CD14-positive monocyte (primary cell): ENCODE data around the gene BLOC1S2. TPM values are rescaled to one million over a fixed set of nuclear protein-coding genes. Genes with fewer than 3 reads are reported as not detected.

ENCODE experiments used
- DNase-seq, 3 donors: peaks; one replicate each; pipeline ENCODE4 v3.0.0-alpha.2; 2011 to 2022
- H2AFZ ChIP-seq: 2 replicates; pipeline ENCODE4 v1.6.0; 2012; ENCODE audit warnings: mild to moderate bottlenecking, low read depth, low read length, inconsistent platforms; ENCODE audit not compliant: insufficient read depth, poor library complexity, severe bottlenecking
- H3K27ac ChIP-seq, 2 donors: 1 replicate in 1 of 2; 2 replicates in 1 of 2; pipeline ENCODE4 v1.5.1; 2012 to 2013; ENCODE audit warnings: low read length in 2 of 2, control low read depth in 1 of 2, inconsistent platforms in 1 of 2, low read depth in 1 of 2, mild to moderate bottlenecking in 1 of 2
- H3K27me3 ChIP-seq, 2 donors: one replicate each; pipeline versions ENCODE4 v1.6.0 to v1.6.1; 2011 to 2013; ENCODE audit warnings: low read length in 2 of 2; ENCODE audit not compliant: control insufficient read depth in 2 of 2, insufficient read depth in 2 of 2
- H3K36me3 ChIP-seq, 2 donors: replicated peaks in 1 of 2; 1 replicate in 1 of 2; 2 replicates in 1 of 2; pipeline versions ENCODE4 v1.5.1 to v1.6.1; 2012 to 2013; ENCODE audit warnings: low read length in 2 of 2, control low read depth in 1 of 2, inconsistent platforms in 1 of 2, mild to moderate bottlenecking in 1 of 2; ENCODE audit not compliant: insufficient read depth in 2 of 2, control insufficient read depth in 1 of 2
- H3K4me1 ChIP-seq, 2 donors: 1 replicate in 1 of 2; 2 replicates in 1 of 2; pipeline versions ENCODE4 v1.5.1 to v1.6.1; 2012 to 2013; ENCODE audit warnings: low read length in 2 of 2, control low read depth in 1 of 2, inconsistent platforms in 1 of 2, mild to moderate bottlenecking in 1 of 2, moderate library complexity in 1 of 2; ENCODE audit not compliant: insufficient read depth in 2 of 2, control insufficient read depth in 1 of 2
- H3K4me2 ChIP-seq: replicated peaks from 2 replicates; pipeline ENCODE3; 2012; ENCODE audit warnings: low read length, moderate library complexity, mild to moderate bottlenecking; ENCODE audit not compliant: poor library complexity, severe bottlenecking; ENCODE audit errors: extremely low read depth
- H3K4me3 ChIP-seq, 3 experiments: fragments of 200-600 bp in 1 of 3; sonication (generic) in 1 of 3; replicated peaks in 1 of 3; 1 replicate in 2 of 3; 2 replicates in 1 of 3; pipeline ENCODE4 v1.5.1; 2011 to 2013; ENCODE audit warnings: low read length in 3 of 3, mild to moderate bottlenecking in 3 of 3, control low read depth in 2 of 3, low read depth in 2 of 3, inconsistent platforms in 1 of 3, moderate library complexity in 1 of 3
- H3K79me2 ChIP-seq: 2 replicates; pipeline ENCODE4 v1.6.0; 2012; ENCODE audit warnings: mild to moderate bottlenecking, control low read depth, inconsistent platforms, low read length, moderate library complexity; ENCODE audit not compliant: insufficient read depth
- H3K9ac ChIP-seq: 2 replicates; pipeline ENCODE4 v1.6.0; 2017; ENCODE audit warnings: low read length, mild to moderate bottlenecking; ENCODE audit not compliant: insufficient read depth, poor library complexity, severe bottlenecking
- H3K9me3 ChIP-seq, 2 donors: replicated peaks in 1 of 2; 1 replicate in 1 of 2; 2 replicates in 1 of 2; pipeline versions ENCODE4 v1.5.1 to v1.6.1; 2012 to 2013; ENCODE audit warnings: low read length in 2 of 2, control low read depth in 1 of 2; ENCODE audit not compliant: control insufficient read depth in 1 of 2, insufficient read depth in 1 of 2
- H4K20me1 ChIP-seq: 2 replicates; pipeline ENCODE4 v1.6.0; 2012; ENCODE audit warnings: mild to moderate bottlenecking, low read length, control low read depth, moderate library complexity; ENCODE audit not compliant: insufficient read depth
- H3K27ac Mint-ChIP-seq, 7 donors: one replicate each; pipeline ENCODE4 v1.8.0; 2020; ENCODE audit warnings: mild to moderate bottlenecking in 7 of 7, mixed read lengths in 7 of 7, moderate library complexity in 6 of 7, inconsistent platforms in 2 of 7
- H3K27me3 Mint-ChIP-seq, 3 donors: one replicate each; pipeline ENCODE4 v1.8.0; 2021 to 2022; ENCODE audit warnings: low read depth in 3 of 3, mild to moderate bottlenecking in 3 of 3, mixed read lengths in 3 of 3, moderate library complexity in 3 of 3, inconsistent platforms in 1 of 3
- H3K36me3 Mint-ChIP-seq, 2 donors: one replicate each; pipeline ENCODE4 v1.8.0; 2020; ENCODE audit warnings: mixed read lengths in 2 of 2, inconsistent platforms in 1 of 2, mild to moderate bottlenecking in 1 of 2
- H3K4me1 Mint-ChIP-seq: one replicate; pipeline ENCODE4 v1.8.0; 2020; ENCODE audit warnings: mild to moderate bottlenecking, mixed read lengths
- H3K4me3 Mint-ChIP-seq, 2 donors: one replicate each; pipeline ENCODE4 v1.8.0; 2020; ENCODE audit warnings: mild to moderate bottlenecking in 2 of 2, mixed read lengths in 2 of 2, moderate library complexity in 1 of 2
- H3K9me3 Mint-ChIP-seq, 7 donors: one replicate each; pipeline ENCODE4 v1.8.0; 2020 to 2022; ENCODE audit warnings: mixed read lengths in 7 of 7, mild to moderate bottlenecking in 6 of 7, moderate library complexity in 6 of 7, inconsistent platforms in 2 of 7
- CTCF ChIP-seq: fragments of 200-600 bp; IDR thresholded peaks from one replicate; pipeline ENCODE4 v1.8.0; 2022; ENCODE audit warnings: antibody characterized with exemption, mild to moderate bottlenecking
- WGBS: methylation state at CpG from one replicate; pipeline ENCODE4 v1.1.5; 2013; ENCODE audit warnings: missing lambda C conversion rate; ENCODE audit not compliant: insufficient coverage; 5-methylcytosine and 5-hydroxymethylcytosine counted together
- intact Hi-C, 2 donors: fragments of 100-400 bp; cut with micrococcal nuclease; formaldehyde crosslinking; loops; one replicate each; pipeline versions ENCODE4 v1.15.0 to v1.15.1; 2023
- polyA plus RNA-seq, 3 donors: library from polyadenylated mRNA; depleted of rRNA in 1 of 3; unstranded in 2 of 3; stranded (reverse) in 1 of 3; fragments of 300-500 nt in 2 of 3; fragments of >200 nt in 1 of 3; fragmentation: Illumina TruSeq in 2 of 3; gene quantifications; 1 replicate in 2 of 3; 2 replicates in 1 of 3; pipeline ENCODE4 v1.2.3, GENCODE V29; 2012 to 2021

Gene BLOC1S2
- polyA plus RNA-seq, 3 donors: 37.9 to 142 (median 111) TPM

DNA sequence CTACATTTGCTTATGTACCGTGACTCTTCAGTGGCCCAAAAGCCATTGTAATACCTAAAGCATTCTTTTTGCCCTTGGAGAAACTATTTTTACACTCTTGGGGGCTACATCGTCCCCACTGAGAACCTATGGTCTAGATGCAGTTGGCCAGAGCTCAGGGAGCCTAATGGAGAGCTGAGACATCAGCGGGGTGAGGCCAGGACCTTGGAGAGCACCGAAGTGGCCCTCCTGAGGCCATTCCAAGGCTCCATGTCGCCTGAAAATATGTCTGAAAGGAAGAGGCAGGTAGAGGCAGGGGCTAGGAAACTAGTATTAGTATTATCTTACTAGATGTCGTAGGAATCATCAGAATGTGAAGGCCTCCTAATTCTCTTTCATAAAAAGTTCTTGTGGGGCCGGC, 38.7 kb upstream of the BLOC1S2 start:
- Mint-ChIP-seq H3K4me1 (peaks cover 17% of the 10 kb centered on the region), H3K36me3 (no peaks in the 10 kb centered on the region), H3K27me3 (peaks cover 0 to 8% (median 5%) of the 10 kb centered on the region in 3 donors), H3K9me3 (no peaks in the 10 kb centered on the region), H3K27ac (peak overlapping the region in 2 of 7 donors; percentile 37 to 44), H3K4me3 (no peak overlapping the region)
- H3K36me3 ChIP-seq: no peaks in the 10 kb centered on the region
- H3K9ac ChIP-seq: no peak overlapping the region
- H2AFZ ChIP-seq: no peak overlapping the region
- peaks cover 2 to 7% of the 10 kb centered on the region in 2 donors for H3K27me3 ChIP-seq
- TF ChIP-seq CTCF: no peak
- DNase-seq: no peak
- H3K4me2 ChIP-seq: no peak overlapping the region
- no peaks in the 10 kb centered on the region for H3K79me2 ChIP-seq
- H3K4me1 ChIP-seq: peaks cover 16 to 18% of the 10 kb centered on the region in 2 donors
- H4K20me1 ChIP-seq: no peaks in the 10 kb centered on the region
- H3K4me3 ChIP-seq: no peak overlapping the region
- H3K27ac ChIP-seq: no peak overlapping the region
- intact Hi-C loops: no loop called here
- H3K9me3 ChIP-seq: no peaks in the 10 kb centered on the region
- WGBS: 85% methylated on average over 3 of the region's 7 CpGs

DNA sequence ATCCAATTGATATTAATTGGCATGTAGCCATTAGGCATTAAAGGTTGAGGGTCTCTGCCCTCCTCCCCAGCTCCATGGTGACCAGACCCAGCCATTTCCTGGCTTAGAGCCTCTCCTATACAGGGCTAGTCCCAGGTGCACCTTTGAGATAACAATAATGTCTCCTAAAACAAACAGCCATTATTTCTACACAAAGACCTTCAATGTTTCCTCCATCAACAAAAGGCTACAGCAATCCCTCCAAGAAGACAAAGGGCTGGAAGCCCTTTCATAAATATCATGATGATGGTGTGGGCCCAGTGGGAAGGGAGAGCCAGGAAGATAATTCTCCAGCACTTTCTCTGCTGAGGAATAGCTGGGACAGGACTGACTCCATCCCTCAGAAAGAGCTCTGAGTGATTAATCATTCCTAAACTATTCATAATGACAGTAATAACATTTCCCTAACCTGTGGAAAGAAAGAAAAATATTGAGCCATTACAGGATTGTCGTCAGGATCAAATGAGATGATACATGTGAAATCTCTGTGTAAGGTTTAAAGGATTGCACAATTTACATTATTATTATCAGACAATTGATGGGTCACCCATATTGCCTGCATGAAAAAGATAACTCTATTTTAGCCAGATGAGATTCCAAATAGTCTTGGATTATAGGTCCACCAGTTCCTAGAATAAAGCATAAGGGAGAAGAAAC, 33.4 kb upstream of the BLOC1S2 start:
- no peaks in the 10 kb centered on the region for H3K36me3 Mint-ChIP-seq
- H3K4me3 Mint-ChIP-seq: no peak overlapping the region
- H3K27ac ChIP-seq: no peak overlapping the region
- intact Hi-C loops: no loop called here
- no CpG with 5 or more reads among the region's 1 CpG for WGBS
- H3K9me3 Mint-ChIP-seq: no peaks in the 10 kb centered on the region
- H3K27me3 Mint-ChIP-seq: peaks cover 3 to 19% (median 9%) of the 10 kb centered on the region in 3 donors
- H2AFZ ChIP-seq: no peak overlapping the region
- no peaks in the 10 kb centered on the region for H3K9me3 ChIP-seq
- H3K4me2 ChIP-seq: no peak overlapping the region
- H3K79me2 ChIP-seq: no peaks in the 10 kb centered on the region
- no peaks in the 10 kb centered on the region for H3K4me1 ChIP-seq
- no peak overlapping the region for H3K27ac Mint-ChIP-seq
- no peaks in the 10 kb centered on the region for H3K36me3 ChIP-seq
- H3K4me3 ChIP-seq: no peak overlapping the region
- H3K4me1 Mint-ChIP-seq: no peaks in the 10 kb centered on the region
- H3K9ac ChIP-seq: no peak overlapping the region
- no peak for TF ChIP-seq CTCF
- H3K27me3 ChIP-seq: peaks cover 9 to 19% of the 10 kb centered on the region in 2 donors
- no peak for DNase-seq
- H4K20me1 ChIP-seq: no peaks in the 10 kb centered on the region
